Erythroblast (primary cell): ENCODE data around the gene OR8B3.
"Not testable (repeated sequence)": the region's sequence is repeated elsewhere in the genome, so short reads cannot be mapped to it uniquely, and the experiment has no call there.

Experiments
- GATA1 ChIP-seq: IDR thresholded peaks from 2 replicates; pipeline ENCODE4 v1.6.1; 2011; ENCODE audit warnings: low read depth, mild to moderate bottlenecking, control low read depth, low read length, moderate library complexity
- POLR2A ChIP-seq: IDR thresholded peaks from 2 replicates; pipeline ENCODE4 v1.6.1; 2011; ENCODE audit warnings: mild to moderate bottlenecking, low read length

- TF ChIP-seq POLR2A, GATA1: not testable (repeated sequence)
Observed at GRCh38 chr11:124396847-124397246, 2.0 kb downstream of the OR8B3 start.
